Measurements from ENCODE around the gene RBM43. TPM values are rescaled to one million over a fixed set of nuclear protein-coding genes. Genes with fewer than 3 reads are reported as not detected.

Gene RBM43
- total and polyA plus RNA-seq, 4 donors = 1.6 to 4.9 (median 2.7) TPM

DNA sequence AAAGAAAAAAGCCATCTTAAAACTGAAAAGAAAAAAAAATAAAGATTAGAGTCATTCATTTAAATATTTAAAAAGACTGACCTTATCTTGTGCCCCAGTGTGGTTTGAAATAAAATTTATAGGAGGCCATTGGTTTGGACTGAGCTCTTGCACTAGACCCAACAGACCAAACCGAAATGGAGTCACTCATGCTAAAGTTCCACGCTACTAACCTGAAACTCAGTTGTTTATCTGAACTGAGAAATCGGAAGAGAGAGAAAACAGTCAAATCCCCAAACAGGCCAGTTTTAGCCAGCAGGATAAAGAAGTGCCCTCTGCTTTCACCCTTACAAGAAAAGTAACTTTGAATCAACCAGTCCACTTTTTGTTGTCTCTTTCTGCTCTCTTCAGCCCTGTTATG, 18.2 kb downstream of the RBM43 start:
- H3K27me3 ChIP-seq (ENCODE audit: control insufficient read depth in 4 of 4, insufficient read depth in 4 of 4, low read length in 3 of 4) = no peaks in the 10 kb centered on the region
- WGBS = 92% methylated on average over 3 of the region's 3 CpGs
- H3K4me1 ChIP-seq (ENCODE audit: control insufficient read depth in 4 of 4, insufficient read depth in 4 of 4, low read length in 3 of 4) = no peaks in the 10 kb centered on the region
- no peak overlapping the region for H3K4me3 ChIP-seq (ENCODE audit: low read depth in 1 of 3, low read length in 3 of 3)
- no peak overlapping the region for H3K27ac ChIP-seq (ENCODE audit: low read depth in 1 of 2, low read length in 2 of 2)
- TF ChIP-seq RXRA (IDR thresholded peaks at IDR 0.05) (no peak), SP1 (IDR thresholded peaks at IDR 0.05) (no peak), JUND (IDR thresholded peaks at IDR 0.05) (no peak), NR2F2 (IDR thresholded peaks at IDR 0.05) (no peak), RAD21 (IDR thresholded peaks at IDR 0.05) (no peak), FOXA1 (IDR thresholded peaks at IDR 0.05) (no peak), YY1 (IDR thresholded peaks at IDR 0.05) (no peak), HNF4A (conservative IDR thresholded peaks at IDR 0.05) (no peak), TAF1 (conservative IDR thresholded peaks at IDR 0.05) (no peak), HNF4G (IDR thresholded peaks at IDR 0.05) (no peak)
- TF ChIP-seq, protein P1, sequence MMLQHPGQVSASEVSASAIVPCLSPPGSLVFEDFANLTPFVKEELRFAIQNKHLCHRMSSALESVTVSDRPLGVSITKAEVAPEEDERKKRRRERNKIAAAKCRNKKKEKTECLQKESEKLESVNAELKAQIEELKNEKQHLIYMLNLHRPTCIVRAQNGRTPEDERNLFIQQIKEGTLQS (IDR thresholded peaks at IDR 0.05) = no peak
- TF ChIP-seq, protein P2, sequence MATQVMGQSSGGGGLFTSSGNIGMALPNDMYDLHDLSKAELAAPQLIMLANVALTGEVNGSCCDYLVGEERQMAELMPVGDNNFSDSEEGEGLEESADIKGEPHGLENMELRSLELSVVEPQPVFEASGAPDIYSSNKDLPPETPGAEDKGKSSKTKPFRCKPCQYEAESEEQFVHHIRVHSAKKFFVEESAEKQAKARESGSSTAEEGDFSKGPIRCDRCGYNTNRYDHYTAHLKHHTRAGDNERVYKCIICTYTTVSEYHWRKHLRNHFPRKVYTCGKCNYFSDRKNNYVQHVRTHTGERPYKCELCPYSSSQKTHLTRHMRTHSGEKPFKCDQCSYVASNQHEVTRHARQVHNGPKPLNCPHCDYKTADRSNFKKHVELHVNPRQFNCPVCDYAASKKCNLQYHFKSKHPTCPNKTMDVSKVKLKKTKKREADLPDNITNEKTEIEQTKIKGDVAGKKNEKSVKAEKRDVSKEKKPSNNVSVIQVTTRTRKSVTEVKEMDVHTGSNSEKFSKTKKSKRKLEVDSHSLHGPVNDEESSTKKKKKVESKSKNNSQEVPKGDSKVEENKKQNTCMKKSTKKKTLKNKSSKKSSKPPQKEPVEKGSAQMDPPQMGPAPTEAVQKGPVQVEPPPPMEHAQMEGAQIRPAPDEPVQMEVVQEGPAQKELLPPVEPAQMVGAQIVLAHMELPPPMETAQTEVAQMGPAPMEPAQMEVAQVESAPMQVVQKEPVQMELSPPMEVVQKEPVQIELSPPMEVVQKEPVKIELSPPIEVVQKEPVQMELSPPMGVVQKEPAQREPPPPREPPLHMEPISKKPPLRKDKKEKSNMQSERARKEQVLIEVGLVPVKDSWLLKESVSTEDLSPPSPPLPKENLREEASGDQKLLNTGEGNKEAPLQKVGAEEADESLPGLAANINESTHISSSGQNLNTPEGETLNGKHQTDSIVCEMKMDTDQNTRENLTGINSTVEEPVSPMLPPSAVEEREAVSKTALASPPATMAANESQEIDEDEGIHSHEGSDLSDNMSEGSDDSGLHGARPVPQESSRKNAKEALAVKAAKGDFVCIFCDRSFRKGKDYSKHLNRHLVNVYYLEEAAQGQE (IDR thresholded peaks at IDR 0.05) = no peak
- TF ChIP-seq, protein P3, sequence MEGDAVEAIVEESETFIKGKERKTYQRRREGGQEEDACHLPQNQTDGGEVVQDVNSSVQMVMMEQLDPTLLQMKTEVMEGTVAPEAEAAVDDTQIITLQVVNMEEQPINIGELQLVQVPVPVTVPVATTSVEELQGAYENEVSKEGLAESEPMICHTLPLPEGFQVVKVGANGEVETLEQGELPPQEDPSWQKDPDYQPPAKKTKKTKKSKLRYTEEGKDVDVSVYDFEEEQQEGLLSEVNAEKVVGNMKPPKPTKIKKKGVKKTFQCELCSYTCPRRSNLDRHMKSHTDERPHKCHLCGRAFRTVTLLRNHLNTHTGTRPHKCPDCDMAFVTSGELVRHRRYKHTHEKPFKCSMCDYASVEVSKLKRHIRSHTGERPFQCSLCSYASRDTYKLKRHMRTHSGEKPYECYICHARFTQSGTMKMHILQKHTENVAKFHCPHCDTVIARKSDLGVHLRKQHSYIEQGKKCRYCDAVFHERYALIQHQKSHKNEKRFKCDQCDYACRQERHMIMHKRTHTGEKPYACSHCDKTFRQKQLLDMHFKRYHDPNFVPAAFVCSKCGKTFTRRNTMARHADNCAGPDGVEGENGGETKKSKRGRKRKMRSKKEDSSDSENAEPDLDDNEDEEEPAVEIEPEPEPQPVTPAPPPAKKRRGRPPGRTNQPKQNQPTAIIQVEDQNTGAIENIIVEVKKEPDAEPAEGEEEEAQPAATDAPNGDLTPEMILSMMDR (IDR thresholded peaks at IDR 0.05; ENCODE audit: low read depth, low read length, missing input control) = no peak
- TF ChIP-seq, protein P4, sequence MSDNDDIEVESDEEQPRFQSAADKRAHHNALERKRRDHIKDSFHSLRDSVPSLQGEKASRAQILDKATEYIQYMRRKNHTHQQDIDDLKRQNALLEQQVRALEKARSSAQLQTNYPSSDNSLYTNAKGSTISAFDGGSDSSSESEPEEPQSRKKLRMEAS (IDR thresholded peaks at IDR 0.05) = no peak
- TF ChIP-seq, protein P5, sequence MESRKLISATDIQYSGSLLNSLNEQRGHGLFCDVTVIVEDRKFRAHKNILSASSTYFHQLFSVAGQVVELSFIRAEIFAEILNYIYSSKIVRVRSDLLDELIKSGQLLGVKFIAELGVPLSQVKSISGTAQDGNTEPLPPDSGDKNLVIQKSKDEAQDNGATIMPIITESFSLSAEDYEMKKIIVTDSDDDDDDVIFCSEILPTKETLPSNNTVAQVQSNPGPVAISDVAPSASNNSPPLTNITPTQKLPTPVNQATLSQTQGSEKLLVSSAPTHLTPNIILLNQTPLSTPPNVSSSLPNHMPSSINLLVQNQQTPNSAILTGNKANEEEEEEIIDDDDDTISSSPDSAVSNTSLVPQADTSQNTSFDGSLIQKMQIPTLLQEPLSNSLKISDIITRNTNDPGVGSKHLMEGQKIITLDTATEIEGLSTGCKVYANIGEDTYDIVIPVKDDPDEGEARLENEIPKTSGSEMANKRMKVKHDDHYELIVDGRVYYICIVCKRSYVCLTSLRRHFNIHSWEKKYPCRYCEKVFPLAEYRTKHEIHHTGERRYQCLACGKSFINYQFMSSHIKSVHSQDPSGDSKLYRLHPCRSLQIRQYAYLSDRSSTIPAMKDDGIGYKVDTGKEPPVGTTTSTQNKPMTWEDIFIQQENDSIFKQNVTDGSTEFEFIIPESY (IDR thresholded peaks at IDR 0.05) = no peak
- H3K9ac ChIP-seq (ENCODE audit: low read depth in 1 of 2, low read length in 2 of 2) = no peak overlapping the region
- no peak for DNase-seq (ENCODE audit: low spot score)
- H3K36me3 ChIP-seq (ENCODE audit: control insufficient read depth in 4 of 4, insufficient read depth in 3 of 4, low read depth in 1 of 4, low read length in 3 of 4) = peaks cover 0 to 2% (median 0%) of the 10 kb centered on the region in 4 donors
- no peaks in the 10 kb centered on the region for H3K9me3 ChIP-seq (ENCODE audit: control insufficient read depth in 4 of 4, low read length in 3 of 4)

DNA sequence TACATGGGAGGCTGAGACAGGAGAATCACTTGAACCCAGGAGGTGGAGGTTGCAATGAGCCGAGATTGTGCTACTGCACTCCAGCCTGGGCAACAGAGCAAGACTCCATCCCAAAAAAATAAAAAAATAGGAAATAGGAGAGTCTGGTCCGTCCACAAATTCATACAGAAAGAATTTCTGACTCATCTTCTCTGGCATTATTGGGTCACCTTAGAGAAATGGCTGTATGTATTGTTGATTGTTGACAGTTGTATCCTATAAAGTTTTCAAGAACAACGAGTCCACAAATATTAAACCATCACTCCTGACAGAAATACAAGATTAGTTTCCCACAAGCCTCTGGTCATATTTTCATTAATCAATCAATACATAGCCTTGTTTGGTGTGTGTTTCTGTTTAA, 20.4 kb downstream of the RBM43 start:
- Histone ChIP-seq H3K4me3 (ENCODE audit: low read depth in 1 of 3, low read length in 3 of 3) (no peak overlapping the region), H3K36me3 (ENCODE audit: control insufficient read depth in 4 of 4, insufficient read depth in 3 of 4, low read depth in 1 of 4, low read length in 3 of 4) (no peaks in the 10 kb centered on the region), H3K27ac (ENCODE audit: low read depth in 1 of 2, low read length in 2 of 2) (no peak overlapping the region), H3K9me3 (ENCODE audit: control insufficient read depth in 4 of 4, low read length in 3 of 4) (no peaks in the 10 kb centered on the region), H3K9ac (ENCODE audit: low read depth in 1 of 2, low read length in 2 of 2) (no peak overlapping the region), H3K4me1 (ENCODE audit: control insufficient read depth in 4 of 4, insufficient read depth in 4 of 4, low read length in 3 of 4) (no peaks in the 10 kb centered on the region), H3K27me3 (ENCODE audit: control insufficient read depth in 4 of 4, insufficient read depth in 4 of 4, low read length in 3 of 4) (no peaks in the 10 kb centered on the region)
- WGBS = 82% methylated on average over 3 of the region's 3 CpGs
- no peak for DNase-seq (ENCODE audit: low spot score)
- TF ChIP-seq, protein P5 (IDR thresholded peaks at IDR 0.05) = no peak
- TF ChIP-seq JUND (IDR thresholded peaks at IDR 0.05) = no peak
- TF ChIP-seq HNF4G (IDR thresholded peaks at IDR 0.05) = no peak
- no peak for TF ChIP-seq RXRA (IDR thresholded peaks at IDR 0.05)
- TF ChIP-seq YY1 (IDR thresholded peaks at IDR 0.05) = no peak
- TF ChIP-seq, protein P3 (IDR thresholded peaks at IDR 0.05; ENCODE audit: low read depth, low read length, missing input control) = no peak
- TF ChIP-seq FOXA2 (IDR thresholded peaks at IDR 0.05) = no peak
- TF ChIP-seq, protein P1 (IDR thresholded peaks at IDR 0.05) = no peak
- TF ChIP-seq, protein P4 (IDR thresholded peaks at IDR 0.05) = no peak

All from liver (tissue), 9 donors.